Activated CD8-positive, alpha-beta memory T cell treated with anti-CD3 and anti-CD28 coated beads, Interleukin-2, amount 50 U/mL, for 24 hours (primary cell): ENCODE measurements around the gene NELFB.

Source experiments
- DNase-seq: peaks from one replicate; pipeline ENCODE4 v3.0.0-alpha.2; 2020; ENCODE audit errors: extremely low read depth

NELFB gene

GRCh38 chr9:137223078-137223970, 31.8 kb upstream of the NELFB start:
- DNase-seq = peak; percentile 95

GRCh38 chr9:137224830-137225694, 30.1 kb upstream of the NELFB start, which contains the start of gene CYSRT1:
Gene CYSRT1 (plus strand): TSS chr9:137225174. CDS start chr9:137225622, 448 bp downstream.
- no peak for DNase-seq

GRCh38 chr9:137225699-137226331, 29.3 kb upstream of the NELFB start:
- DNase-seq = no peak

GRCh38 chr9:137226338-137227053, 28.6 kb upstream of the NELFB start:
- DNase-seq = no peak

GRCh38 chr9:137227054-137227852, 27.9 kb upstream of the NELFB start, which contains the start of gene RNF224:
Gene RNF224 (plus strand): TSS chr9:137227502. CDS start chr9:137228336, 834 bp downstream.
- DNase-seq = peak; percentile 63

- DNase-seq = no peak
Observed at GRCh38 chr9:137227853-137228505, 27.1 kb upstream of the NELFB start.

- DNase-seq = no peak
Observed at GRCh38 chr9:137228506-137228967, 26.6 kb upstream of the NELFB start.

- no peak for DNase-seq
Observed at GRCh38 chr9:137228968-137229896, 25.9 kb upstream of the NELFB start.

GRCh38 chr9:137229903-137230704, 25.0 kb upstream of the NELFB start:
- DNase-seq = no peak

GRCh38 chr9:137230705-137231371, 24.3 kb upstream of the NELFB start, which contains the start of gene SLC34A3:
Gene SLC34A3 (plus strand): TSS chr9:137230901. CDS start chr9:137231703, 802 bp downstream.
- DNase-seq = no peak

- DNase-seq = no peak
Observed at GRCh38 chr9:137231372-137232039, 23.6 kb upstream of the NELFB start.

GRCh38 chr9:137232101-137232500, 23.0 kb upstream of the NELFB start:
- no peak for DNase-seq

- DNase-seq = no peak
Observed at GRCh38 chr9:137232510-137232909, 22.6 kb upstream of the NELFB start.

- DNase-seq = no peak
Observed at GRCh38 chr9:137233143-137233980, 21.8 kb upstream of the NELFB start.

GRCh38 chr9:137234055-137234697, 21.0 kb upstream of the NELFB start:
- DNase-seq = no peak
